Heart right ventricle (tissue), 16 donors: ENCODE data around the gene RETREG3. TPM values are rescaled to one million over a fixed set of nuclear protein-coding genes. Genes with fewer than 3 reads are reported as not detected.
"Not testable (repeated sequence)": the region's sequence is repeated elsewhere in the genome, so short reads cannot be mapped to it uniquely, and the experiment has no call there.

ENCODE experiments used
- ATAC-seq, 8 donors: fragments of 200-7000 bp; cut with Tn5 transposase; one replicate each; pipeline ENCODE4 v1.9.1; 2020; ENCODE audit warnings: mild to moderate bottlenecking in 8 of 8, moderate library complexity in 8 of 8, moderate number of reproducible peaks in 1 of 8
- DNase-seq, 2 donors: peaks; one replicate each; pipeline ENCODE4 v3.0.0-alpha.2; 2020
- H3K27ac ChIP-seq, 10 donors: fragments of 200-600 bp; sonication (generic) in 2 of 10; one replicate each; pipeline versions ENCODE4 v1.5.0 to v1.8.0; 2020 to 2022; ENCODE audit warnings: mild to moderate bottlenecking in 3 of 10
- H3K27me3 ChIP-seq, 7 donors: fragments of 200-600 bp; one replicate each; pipeline ENCODE4 v1.8.0; 2021 to 2022; ENCODE audit warnings: mild to moderate bottlenecking in 2 of 7
- H3K36me3 ChIP-seq, 9 donors: fragments of 200-600 bp; sonication (generic) in 1 of 9; one replicate each; pipeline versions ENCODE4 v1.5.0 to v1.8.0; 2020 to 2022; ENCODE audit warnings: mild to moderate bottlenecking in 2 of 9
- H3K4me1 ChIP-seq, 9 donors: fragments of 200-600 bp; sonication (generic) in 1 of 9; one replicate each; pipeline versions ENCODE4 v1.5.0 to v1.8.0; 2020 to 2022; ENCODE audit warnings: mild to moderate bottlenecking in 4 of 9
- H3K4me3 ChIP-seq, 10 donors: fragments of 200-600 bp; sonication (generic) in 2 of 10; one replicate each; pipeline versions ENCODE4 v1.5.0 to v1.8.0; 2020 to 2022; ENCODE audit warnings: mild to moderate bottlenecking in 7 of 10, moderate library complexity in 2 of 10
- H3K9me3 ChIP-seq, 11 donors: fragments of 200-600 bp in 10 of 11; sonication (generic) in 2 of 11; one replicate each; pipeline versions ENCODE4 v1.5.0 to v1.8.0; 2013 to 2022; ENCODE audit warnings: mild to moderate bottlenecking in 2 of 11, control low read depth in 1 of 11, moderate library complexity in 1 of 11
- WGBS, 2 donors: extraction: QIAGEN DNeasy Blood & Tissue Kit; methylation state at CpG; one replicate each; pipeline ENCODE4 v1.1.7; 2013; ENCODE audit warnings: inconsistent platforms in 1 of 2; 5-methylcytosine and 5-hydroxymethylcytosine counted together
- intact Hi-C, 10 donors: fragments of 100-400 bp; cut with DNase I; formaldehyde crosslinking; loops; one replicate each; pipeline versions ENCODE4 v1.11.1 to v1.14.2; 2022
- polyA plus RNA-seq, 2 donors: library from polyadenylated mRNA; stranded (reverse); fragments of 200-250 nt; gene quantifications; one replicate each; pipeline ENCODE4 v1.2.3, GENCODE V29; 2013
- total RNA-seq, 10 donors: library from RNA; stranded (reverse); fragmentation: NEBNext Ultra II Directional in 3 of 10; extraction: Animal tissue kit (Norgen Biotek cat#: 25700) in 3 of 10; gene quantifications; one replicate each; pipeline versions ENCODE4 v1.2.1 to v1.2.4, GENCODE V29; 2021 to 2023
- TF ChIP-seq, protein P1 (sequence below), 9 donors: fragments of 200-600 bp; sonication (generic) in 2 of 9; IDR thresholded peaks; one replicate each; pipeline versions ENCODE4 v1.5.0 to v1.8.0; 2021 to 2022; ENCODE audit warnings: antibody characterized with exemption in 9 of 9, mild to moderate bottlenecking in 5 of 9, moderate library complexity in 1 of 9
- donor health status: Arrhythmogenic right ventricular cardiomyopathy.
- donor health status: ischemic (EF 13 %, LVEDD 7.1; RV severe dilation, severe dysfunction).
- donor health status: healthy with polysubstance abuse.
- donor health status: DM: no; HTN: yes; CAD: no.
- donor health status: DM: no; HTN: no; CAD: no.
- donor health status: ischemic (EF 25% LVEDD 6.9; RV normal size, moderate dysfunction).
- donor health status: ischemic (EF 25% LVEDD 5.7; RV mildly dilated, moderate dysfunction).
- donor health status: healthy.
- donor health status: DM: yes; HTN: yes; CAD: no.
- donor health status: Ischemic cardiomyopathy.
- donor health status: ischemic (EF 35%, LVEDD 5.7; RV mildly dilated, moderate dysfunction).
- donor health status: nonischemic (EF 11% LVEDD 7.7; RV severe dilation, severe dysfunction).
- donor health status: DM: yes; HTN: yes; CAD: no.
- donor health status: PGD.
- donor health status: ischemic (EF 29% LVEDD 5.4; RV normal size, mild dysfunction).
- donor health status: nonischemic (EF 23%, LVEDD 6.1; RV moderate dilation, normal function).

RETREG3 gene
- total and polyA plus RNA-seq, 12 donors = 9.8 to 29.9 (median 22.8) TPM

DNA sequence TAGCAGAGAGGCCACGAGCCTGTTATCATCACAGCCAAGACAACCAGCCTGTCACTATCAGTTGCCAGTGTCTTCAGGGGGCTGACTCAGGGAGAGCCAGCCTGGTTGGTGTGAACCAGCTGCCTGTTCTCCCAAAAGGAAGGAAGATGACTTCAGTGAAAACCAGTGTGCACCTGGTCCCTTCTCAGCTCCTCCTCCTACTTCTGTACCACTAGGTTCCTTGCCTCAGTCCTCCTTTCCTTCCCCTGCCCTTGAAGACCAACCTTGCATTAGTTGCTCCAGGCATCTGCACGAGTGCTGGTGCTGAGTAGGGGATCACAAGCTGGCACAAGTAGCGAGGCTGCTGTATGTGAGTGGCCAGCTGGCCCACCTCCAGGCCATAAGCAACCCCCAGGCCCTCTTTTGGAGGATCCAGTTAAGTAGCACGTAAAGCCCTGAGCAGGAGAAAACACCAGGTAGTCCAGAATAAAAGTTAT lies 8.8 kb upstream of the RETREG3 start:
- no peaks in the 10 kb centered on the region for H3K27me3 ChIP-seq
- peak overlapping the region in 3 of 10 donors; percentile 1 to 26 (median 15) for H3K4me3 ChIP-seq
- 30 to 47% methylated on average over 4 of the region's 4 CpGs for WGBS, 2 donors
- DNase-seq (no peak), ATAC-seq (peak in 7 of 8 donors; percentile 3 to 61 (median 21))
- intact Hi-C loops = loop anchor here in 6 of 10 donors (5.0 to 10.0 kb wide), 4 partner anchors 39 to 67 kb away; partner anchors contain the start of genes TUBG2 (in 2 of the 6), CCR10 (in 1 of the 6), CNTNAP1 (in 1 of the 6) and PLEKHH3 (in 1 of the 6)
- no peaks in the 10 kb centered on the region for H3K9me3 ChIP-seq
- H3K4me1 ChIP-seq = peaks cover 0 to 22% (median 16%) of the 10 kb centered on the region in 9 donors
- peaks cover 0 to 33% (median 27%) of the 10 kb centered on the region in 9 donors for H3K36me3 ChIP-seq
- H3K27ac ChIP-seq = peak overlapping the region; percentile 12 to 83 (median 73)
- TF ChIP-seq, protein P1, sequence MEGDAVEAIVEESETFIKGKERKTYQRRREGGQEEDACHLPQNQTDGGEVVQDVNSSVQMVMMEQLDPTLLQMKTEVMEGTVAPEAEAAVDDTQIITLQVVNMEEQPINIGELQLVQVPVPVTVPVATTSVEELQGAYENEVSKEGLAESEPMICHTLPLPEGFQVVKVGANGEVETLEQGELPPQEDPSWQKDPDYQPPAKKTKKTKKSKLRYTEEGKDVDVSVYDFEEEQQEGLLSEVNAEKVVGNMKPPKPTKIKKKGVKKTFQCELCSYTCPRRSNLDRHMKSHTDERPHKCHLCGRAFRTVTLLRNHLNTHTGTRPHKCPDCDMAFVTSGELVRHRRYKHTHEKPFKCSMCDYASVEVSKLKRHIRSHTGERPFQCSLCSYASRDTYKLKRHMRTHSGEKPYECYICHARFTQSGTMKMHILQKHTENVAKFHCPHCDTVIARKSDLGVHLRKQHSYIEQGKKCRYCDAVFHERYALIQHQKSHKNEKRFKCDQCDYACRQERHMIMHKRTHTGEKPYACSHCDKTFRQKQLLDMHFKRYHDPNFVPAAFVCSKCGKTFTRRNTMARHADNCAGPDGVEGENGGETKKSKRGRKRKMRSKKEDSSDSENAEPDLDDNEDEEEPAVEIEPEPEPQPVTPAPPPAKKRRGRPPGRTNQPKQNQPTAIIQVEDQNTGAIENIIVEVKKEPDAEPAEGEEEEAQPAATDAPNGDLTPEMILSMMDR (IDR thresholded peaks at IDR 0.05) = no peak

DNA sequence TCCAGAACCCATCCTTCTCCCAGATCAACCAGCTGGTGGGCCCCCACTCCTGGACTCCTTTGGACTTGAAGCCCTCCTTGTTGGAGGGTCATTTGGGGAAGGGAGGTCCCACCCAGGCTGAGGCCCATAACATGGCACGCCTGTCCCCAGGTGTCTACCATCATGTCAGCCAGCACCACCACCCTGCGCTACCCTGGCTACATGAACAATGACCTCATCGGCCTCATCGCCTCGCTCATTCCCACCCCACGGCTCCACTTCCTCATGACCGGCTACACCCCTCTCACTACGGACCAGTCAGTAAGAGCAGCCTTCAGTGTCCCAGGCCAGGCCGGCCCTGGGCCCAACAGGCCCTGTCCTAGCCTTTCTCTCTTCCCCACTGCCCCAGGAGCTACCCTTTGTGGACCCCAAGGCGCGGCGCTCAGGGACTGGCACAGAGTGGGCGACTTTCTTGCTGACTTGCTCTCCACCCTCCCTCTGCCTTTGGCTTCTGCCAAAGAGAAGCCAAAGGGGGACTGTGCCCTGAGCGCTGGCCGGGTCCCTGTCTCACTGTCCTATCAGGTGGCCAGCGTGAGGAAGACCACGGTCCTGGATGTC lies 4.6 kb upstream of the RETREG3 start:
- H3K9me3 ChIP-seq = no peaks in the 10 kb centered on the region
- intact Hi-C loops = loop anchor here in 3 of 10 donors (10.0 kb wide), 2 partner anchors 51 to 71 kb away; partner anchors contain the start of genes CCR10 (in 1 of the 3) and CNTNAP1 (in 1 of the 3)
- H3K4me1 ChIP-seq = peaks cover 3 to 26% (median 20%) of the 10 kb centered on the region in 9 donors
- no peak for ATAC-seq
- H3K4me3 ChIP-seq = no peak overlapping the region
- no peaks in the 10 kb centered on the region for H3K27me3 ChIP-seq
- H3K27ac ChIP-seq = no peak overlapping the region
- peaks cover 0 to 55% (median 27%) of the 10 kb centered on the region in 9 donors for H3K36me3 ChIP-seq
- WGBS, 2 donors = 93 to 96% methylated on average over 17 of the region's 17 CpGs
- TF ChIP-seq, protein P1 (IDR thresholded peaks at IDR 0.05) = no peak
- no peak for DNase-seq

DNA sequence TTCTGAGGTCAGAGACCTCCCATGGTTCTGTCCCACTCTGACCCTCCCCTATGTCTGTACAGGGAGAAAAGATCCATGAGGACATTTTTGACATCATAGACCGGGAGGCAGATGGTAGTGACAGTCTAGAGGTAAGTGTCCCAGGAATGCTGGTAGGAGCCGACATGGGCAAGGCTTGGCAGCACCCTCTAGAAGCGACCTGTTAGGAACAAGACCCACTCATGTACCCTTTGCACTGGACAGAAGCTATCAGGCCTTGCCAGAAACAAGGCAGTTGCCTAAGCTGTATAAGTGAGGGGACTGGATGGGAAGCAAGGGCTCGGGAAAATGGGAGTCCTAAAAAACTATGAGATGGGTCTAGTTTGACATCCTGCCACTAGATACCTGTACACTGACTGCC lies 2.8 kb upstream of the RETREG3 start:
- DNase-seq = no peak
- H3K4me1 ChIP-seq = peaks cover 6 to 31% (median 23%) of the 10 kb centered on the region in 9 donors
- H3K36me3 ChIP-seq = peaks cover 0 to 55% (median 27%) of the 10 kb centered on the region in 9 donors
- TF ChIP-seq, protein P1 (IDR thresholded peaks at IDR 0.05) = no peak
- ATAC-seq = no peak
- H3K9me3 ChIP-seq = no peaks in the 10 kb centered on the region
- no peak overlapping the region for H3K27ac ChIP-seq
- 96 to 99% methylated on average over 4 of the region's 4 CpGs for WGBS, 2 donors
- intact Hi-C loops = loop anchor here in 3 of 10 donors (10.0 kb wide), 2 partner anchors 53 to 73 kb away; partner anchors contain the start of genes CCR10 (in 1 of the 3) and CNTNAP1 (in 1 of the 3)
- H3K4me3 ChIP-seq = no peak overlapping the region
- H3K27me3 ChIP-seq = no peaks in the 10 kb centered on the region

DNA sequence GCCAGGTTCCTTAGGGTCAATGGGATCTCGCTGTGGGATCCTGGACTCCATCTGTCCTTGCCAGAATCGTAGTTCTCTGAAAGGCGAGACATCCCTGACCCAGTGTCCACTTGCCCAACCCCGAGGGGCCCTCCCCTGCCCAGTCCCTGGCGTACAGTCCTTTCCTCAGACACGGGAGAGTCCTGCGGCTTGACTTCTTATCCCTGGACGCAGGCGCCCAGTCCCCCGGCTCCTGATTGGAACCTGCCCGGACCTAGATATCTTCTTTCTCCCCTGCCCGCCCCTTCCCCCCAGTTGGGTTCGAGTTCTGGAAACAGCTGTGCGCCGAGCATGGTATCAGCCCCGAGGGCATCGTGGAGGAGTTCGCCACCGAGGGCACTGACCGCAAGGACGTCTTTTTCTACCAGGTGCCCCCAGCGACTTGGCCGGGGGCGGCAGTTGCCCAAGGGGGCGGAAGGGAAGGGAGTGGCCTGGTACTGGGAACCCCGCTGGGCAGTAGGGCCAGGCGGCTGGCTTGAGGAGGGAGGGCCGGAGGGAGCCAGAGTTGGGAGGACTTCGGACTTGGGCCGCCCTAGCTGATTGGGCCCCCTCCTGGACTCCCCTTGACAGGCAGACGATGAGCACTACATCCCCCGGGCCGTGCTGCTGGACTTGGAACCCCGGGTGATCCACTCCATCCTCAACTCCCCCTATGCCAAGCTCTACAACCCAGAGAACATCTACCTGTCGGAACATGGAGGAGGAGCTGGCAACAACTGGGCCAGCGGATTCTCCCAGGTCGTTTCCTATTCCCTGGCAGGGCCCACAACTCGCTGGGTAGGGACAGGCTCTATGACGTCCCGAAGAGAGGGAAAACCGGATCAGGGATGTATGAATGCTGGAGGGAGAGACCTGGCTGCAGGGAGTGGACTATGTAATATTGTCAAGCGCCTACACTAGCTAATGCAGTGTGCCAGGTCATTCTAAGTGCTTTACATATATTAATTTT lies 934 bp upstream of the RETREG3 start:
- H3K9me3 ChIP-seq, H3K27me3 ChIP-seq: not testable (repeated sequence)
- H3K27ac ChIP-seq = peak overlapping the region; percentile 26 to 95 (median 87)
- peaks cover 6 to 46% (median 39%) of the 10 kb centered on the region in 9 donors for H3K4me1 ChIP-seq
- H3K4me3 ChIP-seq = peak overlapping the region; percentile 52 to 97 (median 78)
- DNase-seq (peak in 1 of 2 donors; percentile 31), ATAC-seq (peak; percentile 7 to 61 (median 23))
- 10 to 15% methylated on average over 34 to 35 of the region's 42 CpGs for WGBS, 2 donors
- intact Hi-C loops = loop anchor here in 8 of 10 donors (2.0 to 10.0 kb wide), 6 partner anchors 47 to 185 kb away; partner anchors contain the start of genes PLEKHH3 (in 3 of the 8), TUBG2 (in 2 of the 8), CCR10 (in 1 of the 8) and CNTD1 (in 1 of the 8)
- peaks cover 0 to 47% (median 17%) of the 10 kb centered on the region in 9 donors for H3K36me3 ChIP-seq
